Body of pancreas (tissue), 4 donors: ENCODE measurements around the gene BAG3. TPM values are rescaled to one million over a fixed set of nuclear protein-coding genes. Genes with fewer than 3 reads are reported as not detected.
"Not testable (repeated sequence)": the region's sequence is repeated elsewhere in the genome, so short reads cannot be mapped to it uniquely, and the experiment has no call there.

Experiments used
- ATAC-seq: fragments of 150-250 bp; one replicate; pipeline ENCODE4 v1.9.1; 2016
- DNase-seq, 4 donors: peaks; one replicate each; pipeline ENCODE4 v3.0.0-alpha.2; 2019
- H3K27ac ChIP-seq, 4 donors: fragments of 200-600 bp; sonication (generic); 1 replicate in 3 of 4; 2 replicates in 1 of 4; pipeline versions ENCODE4 v1.5.1 to v1.6.1; 2016 to 2019; ENCODE audit warnings: mild to moderate bottlenecking in 1 of 4, mixed read lengths in 1 of 4, moderate library complexity in 1 of 4
- H3K27me3 ChIP-seq, 2 donors: fragments of 200-600 bp; sonication (generic); one replicate each; pipeline ENCODE4 v1.6.0; 2016; ENCODE audit warnings: mild to moderate bottlenecking in 1 of 2
- H3K36me3 ChIP-seq, 2 donors: fragments of 200-600 bp; sonication (generic); replicated peaks in 1 of 2; 2 replicates each; pipeline ENCODE4 v1.5.1; 2016; ENCODE audit warnings: low read depth in 2 of 2; ENCODE audit not compliant: insufficient read depth in 1 of 2
- H3K4me1 ChIP-seq: fragments of 200-600 bp; sonication (generic); one replicate; pipeline ENCODE4 v1.6.0; 2016
- H3K4me3 ChIP-seq, 2 donors: fragments of 200-600 bp; sonication (generic); 1 replicate in 1 of 2; 2 replicates in 1 of 2; pipeline ENCODE4 v1.5.1; 2016 to 2019
- H3K9me3 ChIP-seq, 3 donors: fragments of 200-600 bp; sonication (generic); 1 replicate in 2 of 3; 2 replicates in 1 of 3; pipeline ENCODE4 v1.5.1; 2016
- POLR2A ChIP-seq, 3 donors: fragments of 450-650 bp; IDR thresholded peaks; one replicate each; pipeline ENCODE4 v1.6.1; 2016; ENCODE audit warnings: antibody characterized with exemption in 3 of 3, mild to moderate bottlenecking in 2 of 3
- WGBS, 2 donors: methylation state at CpG; one replicate each; pipeline ENCODE4 v1.1.5; 2017; 5-methylcytosine and 5-hydroxymethylcytosine counted together
- intact Hi-C: fragments of 100-400 bp; cut with DNase I; formaldehyde crosslinking; loops from one replicate; pipeline ENCODE4 v1.15.1; 2023
- total RNA-seq, 2 donors: library from RNA; depleted of rRNA; stranded (reverse); fragments of >200 nt; gene quantifications; one replicate each; pipeline ENCODE4 v1.1.0, GENCODE V29; 2016
- TF ChIP-seq, protein P1 (sequence below), 7 experiments: fragments of 450-650 bp in 4 of 7; fragments of 200-600 bp in 3 of 7; sonication (generic) in 3 of 7; IDR thresholded peaks; one replicate each; pipeline ENCODE4 v1.5.1; 2016 to 2019; ENCODE audit warnings: antibody characterized with exemption in 7 of 7

BAG3 gene
- total RNA-seq, 2 donors from 2014 or later, result 11.9 to 17.5 TPM

DNA sequence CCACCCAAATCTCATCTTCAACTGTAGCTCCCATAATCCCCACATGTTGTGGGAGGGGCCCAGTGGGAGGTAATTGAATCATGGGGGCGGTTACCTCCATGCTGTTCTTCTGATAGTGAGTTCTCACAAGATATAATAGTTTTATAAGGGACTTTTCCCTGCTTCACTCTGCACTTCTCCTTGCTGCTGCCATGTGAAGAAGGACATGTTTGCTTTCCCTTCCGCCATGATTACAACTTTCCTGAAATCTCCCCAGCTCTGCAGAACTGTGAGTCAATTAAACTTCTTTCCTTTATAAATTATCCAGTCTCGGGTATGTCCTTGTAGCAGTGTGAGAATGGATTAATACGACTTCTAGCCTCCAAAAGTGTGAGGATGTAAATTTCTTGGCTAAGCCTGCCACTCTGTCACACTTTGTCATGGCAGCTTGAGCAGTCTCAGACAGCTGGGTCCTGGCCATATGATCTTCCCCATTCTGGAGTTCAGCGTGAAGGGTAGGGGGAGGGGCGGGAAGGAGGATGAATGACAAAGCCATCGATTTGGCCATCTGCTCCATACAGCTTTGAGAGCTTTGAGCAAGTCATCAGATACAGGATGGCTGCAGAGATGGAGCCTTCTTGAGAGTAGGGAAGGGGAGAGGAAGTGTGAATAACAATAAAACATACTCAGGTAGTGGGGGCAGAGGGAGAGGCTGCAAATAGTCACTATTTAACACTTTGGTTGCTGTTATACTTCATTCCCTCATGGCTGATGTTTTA lies 55.5 kb downstream of the BAG3 start:
- 68 to 69% methylated on average over 7 of the region's 7 CpGs for whole genome bisulfite sequencing, 2 donors
- ATAC-seq, result no peak

DNA sequence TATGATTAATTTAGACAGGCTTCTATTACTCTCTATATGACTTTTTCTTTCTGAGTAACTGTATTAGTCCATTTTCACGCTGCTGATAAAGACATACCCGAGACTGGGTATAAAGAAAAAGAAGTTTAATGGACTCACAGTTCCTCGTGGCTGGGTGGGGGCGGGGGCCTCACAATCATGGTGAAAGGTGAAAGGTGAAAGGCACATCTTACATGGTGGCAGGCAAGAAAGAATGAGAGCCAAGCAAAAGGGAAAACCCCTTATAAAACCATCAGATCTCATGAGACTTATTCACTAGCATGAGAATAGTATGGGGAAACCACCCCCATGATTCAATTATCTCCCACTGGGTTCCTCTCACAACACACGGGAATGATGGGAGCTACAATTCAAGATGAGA lies 56.2 kb downstream of the BAG3 start:
- H3K4me1 ChIP-seq, intact Hi-C loops, H3K4me3 ChIP-seq, H3K9me3 ChIP-seq, H3K27me3 ChIP-seq, ATAC-seq, DNase-seq, H3K27ac ChIP-seq, H3K36me3 ChIP-seq: not testable (repeated sequence)
- WGBS, 2 donors, result 72 to 84% methylated on average over 5 of the region's 5 CpGs

More for the DNA sequence above, 55.5 kb downstream of the BAG3 start:
- DNase-seq, result no peak
- H3K4me1 ChIP-seq, result no peaks in the 10 kb centered on the region
- H3K9me3 ChIP-seq, result no peaks in the 10 kb centered on the region
- intact Hi-C loops, result no loop called here
- H3K27ac ChIP-seq, result no peak overlapping the region
- H3K4me3 ChIP-seq, result no peak overlapping the region
- TF ChIP-seq, protein P1, sequence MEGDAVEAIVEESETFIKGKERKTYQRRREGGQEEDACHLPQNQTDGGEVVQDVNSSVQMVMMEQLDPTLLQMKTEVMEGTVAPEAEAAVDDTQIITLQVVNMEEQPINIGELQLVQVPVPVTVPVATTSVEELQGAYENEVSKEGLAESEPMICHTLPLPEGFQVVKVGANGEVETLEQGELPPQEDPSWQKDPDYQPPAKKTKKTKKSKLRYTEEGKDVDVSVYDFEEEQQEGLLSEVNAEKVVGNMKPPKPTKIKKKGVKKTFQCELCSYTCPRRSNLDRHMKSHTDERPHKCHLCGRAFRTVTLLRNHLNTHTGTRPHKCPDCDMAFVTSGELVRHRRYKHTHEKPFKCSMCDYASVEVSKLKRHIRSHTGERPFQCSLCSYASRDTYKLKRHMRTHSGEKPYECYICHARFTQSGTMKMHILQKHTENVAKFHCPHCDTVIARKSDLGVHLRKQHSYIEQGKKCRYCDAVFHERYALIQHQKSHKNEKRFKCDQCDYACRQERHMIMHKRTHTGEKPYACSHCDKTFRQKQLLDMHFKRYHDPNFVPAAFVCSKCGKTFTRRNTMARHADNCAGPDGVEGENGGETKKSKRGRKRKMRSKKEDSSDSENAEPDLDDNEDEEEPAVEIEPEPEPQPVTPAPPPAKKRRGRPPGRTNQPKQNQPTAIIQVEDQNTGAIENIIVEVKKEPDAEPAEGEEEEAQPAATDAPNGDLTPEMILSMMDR (IDR thresholded peaks at IDR 0.05), result no peak
- no peak for TF ChIP-seq POLR2A (IDR thresholded peaks at IDR 0.05)
- H3K27me3 ChIP-seq, result no peaks in the 10 kb centered on the region
- H3K36me3 ChIP-seq, result no peaks in the 10 kb centered on the region

DNA sequence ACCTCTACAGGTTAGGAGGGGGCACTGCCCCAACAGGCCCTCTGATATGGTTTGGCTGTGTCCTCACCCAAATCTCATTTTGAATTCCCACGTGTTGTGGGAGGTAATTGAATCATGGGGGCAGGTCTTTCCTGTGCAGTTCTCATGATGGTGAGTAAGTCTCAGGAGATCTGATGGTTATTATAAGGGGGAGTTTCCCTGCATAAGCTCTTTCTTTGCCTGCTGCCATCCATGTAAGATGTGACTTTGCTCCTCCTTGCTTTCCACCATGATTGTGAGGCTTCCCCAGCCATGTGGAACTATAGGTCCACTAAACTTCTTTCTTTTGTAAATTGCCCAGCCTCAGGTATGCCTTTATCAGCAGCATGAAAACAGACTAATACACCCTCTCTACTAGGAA lies 59.8 kb downstream of the BAG3 start:
- ATAC-seq, DNase-seq, H3K4me1 ChIP-seq, H3K36me3 ChIP-seq, intact Hi-C loops, H3K4me3 ChIP-seq, H3K9me3 ChIP-seq, H3K27me3 ChIP-seq, H3K27ac ChIP-seq: not testable (repeated sequence)
- 70 to 100% methylated on average over 1 of the region's 1 CpG for WGBS, 2 donors

DNA sequence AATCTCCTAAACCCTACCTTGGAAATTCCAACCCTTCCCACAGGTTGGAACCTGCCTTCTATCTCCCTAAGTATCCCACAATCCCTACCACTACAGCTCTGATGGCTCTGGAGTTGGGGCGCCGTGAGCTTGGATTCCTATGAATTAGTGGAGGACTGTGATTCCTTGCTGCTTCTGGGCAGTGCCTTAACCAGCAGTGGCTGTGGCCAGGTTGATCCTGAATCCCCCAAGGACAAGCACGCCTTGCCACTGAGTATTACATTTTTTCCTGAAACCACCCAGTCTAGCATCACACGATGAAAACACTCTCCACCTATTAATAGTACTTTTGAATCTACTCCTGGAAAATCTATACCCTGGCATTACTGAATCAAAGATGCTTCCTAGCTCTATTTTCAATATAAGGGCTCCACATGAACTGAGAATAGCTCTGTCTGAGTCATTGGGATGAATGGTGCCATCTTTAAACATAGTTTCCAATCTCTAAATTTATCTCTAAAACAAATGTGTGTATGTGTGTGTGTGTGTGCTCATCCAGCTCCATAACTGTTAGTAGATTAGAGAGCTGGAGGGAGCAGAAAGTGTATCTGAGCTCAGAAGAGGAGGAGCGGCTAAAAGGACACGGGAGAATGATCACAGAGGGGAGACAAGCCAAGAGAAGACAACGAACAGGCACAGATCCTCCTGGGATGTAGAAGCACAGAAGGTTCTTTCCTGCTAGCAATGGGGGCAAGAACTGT lies 62.7 kb downstream of the BAG3 start:
- TF ChIP-seq POLR2A (IDR thresholded peaks at IDR 0.05), result no peak
- TF ChIP-seq, protein P1 (IDR thresholded peaks at IDR 0.05), result no peak
- no peak for DNase-seq
- Histone ChIP-seq H3K27me3 (no peaks in the 10 kb centered on the region), H3K36me3 (no peaks in the 10 kb centered on the region), H3K27ac (no peak overlapping the region), H3K4me1 (no peaks in the 10 kb centered on the region), H3K4me3 (no peak overlapping the region), H3K9me3 (no peaks in the 10 kb centered on the region)
- 71% methylated on average over 7 of the region's 7 CpGs for WGBS, 2 donors
- intact Hi-C loops, result no loop called here
- ATAC-seq, result no peak

DNA sequence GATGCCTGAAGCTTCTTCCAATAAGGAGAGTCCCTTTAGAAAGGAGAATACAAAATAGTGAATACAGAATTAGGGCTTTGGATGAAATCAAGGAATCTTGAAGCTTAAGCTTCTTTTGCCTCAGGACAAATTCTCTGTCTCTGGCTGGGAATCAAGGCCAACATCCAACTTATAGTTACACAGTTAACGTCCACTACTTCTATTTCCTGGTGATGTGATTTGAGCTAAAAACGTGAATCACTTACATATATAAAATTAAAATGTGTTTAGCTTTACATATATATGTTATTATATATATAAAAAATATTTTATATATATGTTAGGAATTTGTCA lies 63.3 kb downstream of the BAG3 start:
- no peak for ATAC-seq
- no peak for DNase-seq
- H3K4me1 ChIP-seq, result no peaks in the 10 kb centered on the region
- H3K36me3 ChIP-seq, result no peaks in the 10 kb centered on the region
- TF ChIP-seq, protein P1 (IDR thresholded peaks at IDR 0.05), result no peak
- no peak for TF ChIP-seq POLR2A (IDR thresholded peaks at IDR 0.05)
- WGBS, 2 donors, result 50% methylated on average over 2 of the region's 2 CpGs
- no peak overlapping the region for H3K4me3 ChIP-seq
- H3K27ac ChIP-seq, result no peak overlapping the region
- no peaks in the 10 kb centered on the region for H3K27me3 ChIP-seq
- H3K9me3 ChIP-seq, result no peaks in the 10 kb centered on the region
- intact Hi-C loops, result no loop called here
